ENCODE results near the gene MEX3D.

- TF ChIP-seq CTCF (conservative IDR thresholded peaks at IDR 0.05) (no peak), ZFX (IDR thresholded peaks at IDR 0.05) (no peak)
Observed at GRCh38 chr19:1531587-1531986, 36.5 kb downstream of the MEX3D start.

Data from C4-2B (cell line).